Heart right ventricle (tissue), 16 donors: ENCODE data around the gene SLC25A48. TPM values are rescaled to one million over a fixed set of nuclear protein-coding genes. Genes with fewer than 3 reads are reported as not detected.

Experiments used
- ATAC-seq, 8 donors: fragments of 200-7000 bp; cut with Tn5 transposase; one replicate each; pipeline ENCODE4 v1.9.1; 2020; ENCODE audit warnings: mild to moderate bottlenecking in 8 of 8, moderate library complexity in 8 of 8, moderate number of reproducible peaks in 1 of 8
- DNase-seq, 2 donors: peaks; one replicate each; pipeline ENCODE4 v3.0.0-alpha.2; 2020
- H3K27ac ChIP-seq, 10 donors: fragments of 200-600 bp; sonication (generic) in 2 of 10; one replicate each; pipeline versions ENCODE4 v1.5.0 to v1.8.0; 2020 to 2022; ENCODE audit warnings: mild to moderate bottlenecking in 3 of 10
- H3K27me3 ChIP-seq, 7 donors: fragments of 200-600 bp; one replicate each; pipeline ENCODE4 v1.8.0; 2021 to 2022; ENCODE audit warnings: mild to moderate bottlenecking in 2 of 7
- H3K36me3 ChIP-seq, 9 donors: fragments of 200-600 bp; sonication (generic) in 1 of 9; one replicate each; pipeline versions ENCODE4 v1.5.0 to v1.8.0; 2020 to 2022; ENCODE audit warnings: mild to moderate bottlenecking in 2 of 9
- H3K4me1 ChIP-seq, 9 donors: fragments of 200-600 bp; sonication (generic) in 1 of 9; one replicate each; pipeline versions ENCODE4 v1.5.0 to v1.8.0; 2020 to 2022; ENCODE audit warnings: mild to moderate bottlenecking in 4 of 9
- H3K4me3 ChIP-seq, 10 donors: fragments of 200-600 bp; sonication (generic) in 2 of 10; one replicate each; pipeline versions ENCODE4 v1.5.0 to v1.8.0; 2020 to 2022; ENCODE audit warnings: mild to moderate bottlenecking in 7 of 10, moderate library complexity in 2 of 10
- H3K9me3 ChIP-seq, 11 donors: fragments of 200-600 bp in 10 of 11; sonication (generic) in 2 of 11; one replicate each; pipeline versions ENCODE4 v1.5.0 to v1.8.0; 2013 to 2022; ENCODE audit warnings: mild to moderate bottlenecking in 2 of 11, control low read depth in 1 of 11, moderate library complexity in 1 of 11
- WGBS, 2 donors: extraction: QIAGEN DNeasy Blood & Tissue Kit; methylation state at CpG; one replicate each; pipeline ENCODE4 v1.1.7; 2013; ENCODE audit warnings: inconsistent platforms in 1 of 2; 5-methylcytosine and 5-hydroxymethylcytosine counted together
- intact Hi-C, 10 donors: fragments of 100-400 bp; cut with DNase I; formaldehyde crosslinking; loops; one replicate each; pipeline versions ENCODE4 v1.11.1 to v1.14.2; 2022
- polyA plus RNA-seq, 2 donors: library from polyadenylated mRNA; stranded (reverse); fragments of 200-250 nt; gene quantifications; one replicate each; pipeline ENCODE4 v1.2.3, GENCODE V29; 2013
- total RNA-seq, 10 donors: library from RNA; stranded (reverse); fragmentation: NEBNext Ultra II Directional in 3 of 10; extraction: Animal tissue kit (Norgen Biotek cat#: 25700) in 3 of 10; gene quantifications; one replicate each; pipeline versions ENCODE4 v1.2.1 to v1.2.4, GENCODE V29; 2021 to 2023
- TF ChIP-seq, protein P1 (sequence below), 9 donors: fragments of 200-600 bp; sonication (generic) in 2 of 9; IDR thresholded peaks; one replicate each; pipeline versions ENCODE4 v1.5.0 to v1.8.0; 2021 to 2022; ENCODE audit warnings: antibody characterized with exemption in 9 of 9, mild to moderate bottlenecking in 5 of 9, moderate library complexity in 1 of 9
- donor health status: Arrhythmogenic right ventricular cardiomyopathy.
- donor health status: ischemic (EF 13 %, LVEDD 7.1; RV severe dilation, severe dysfunction).
- donor health status: healthy with polysubstance abuse.
- donor health status: DM: no; HTN: yes; CAD: no.
- donor health status: DM: no; HTN: no; CAD: no.
- donor health status: ischemic (EF 25% LVEDD 6.9; RV normal size, moderate dysfunction).
- donor health status: ischemic (EF 25% LVEDD 5.7; RV mildly dilated, moderate dysfunction).
- donor health status: healthy.
- donor health status: DM: yes; HTN: yes; CAD: no.
- donor health status: Ischemic cardiomyopathy.
- donor health status: ischemic (EF 35%, LVEDD 5.7; RV mildly dilated, moderate dysfunction).
- donor health status: nonischemic (EF 11% LVEDD 7.7; RV severe dilation, severe dysfunction).
- donor health status: DM: yes; HTN: yes; CAD: no.
- donor health status: PGD.
- donor health status: ischemic (EF 29% LVEDD 5.4; RV normal size, mild dysfunction).
- donor health status: nonischemic (EF 23%, LVEDD 6.1; RV moderate dilation, normal function).

The SLC25A48 gene
- total and polyA plus RNA-seq, 12 donors = 0.16 to 10.8 (median 0.25) TPM; not detected in 7

DNA sequence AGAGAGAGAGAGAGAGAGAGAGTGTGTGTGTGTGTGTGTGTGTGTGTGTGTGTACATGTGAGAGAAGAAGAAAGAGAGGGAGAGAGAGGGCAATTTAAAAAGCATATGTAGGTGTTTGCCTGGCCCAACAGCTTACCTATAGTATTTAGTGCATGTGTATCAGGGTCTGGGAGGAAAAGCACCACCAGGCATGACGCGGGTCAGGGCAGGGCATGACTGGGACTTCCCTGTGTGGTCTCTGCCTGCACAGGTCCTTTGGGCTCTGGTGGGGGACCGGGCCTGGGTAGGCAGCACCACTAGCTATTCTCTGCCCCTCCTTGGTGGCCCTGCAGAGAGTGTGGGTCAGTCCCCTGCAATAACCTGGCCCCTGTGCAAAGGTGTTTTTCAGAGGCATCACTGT, 45.1 kb downstream of the SLC25A48 start:
- TF ChIP-seq, protein P1, sequence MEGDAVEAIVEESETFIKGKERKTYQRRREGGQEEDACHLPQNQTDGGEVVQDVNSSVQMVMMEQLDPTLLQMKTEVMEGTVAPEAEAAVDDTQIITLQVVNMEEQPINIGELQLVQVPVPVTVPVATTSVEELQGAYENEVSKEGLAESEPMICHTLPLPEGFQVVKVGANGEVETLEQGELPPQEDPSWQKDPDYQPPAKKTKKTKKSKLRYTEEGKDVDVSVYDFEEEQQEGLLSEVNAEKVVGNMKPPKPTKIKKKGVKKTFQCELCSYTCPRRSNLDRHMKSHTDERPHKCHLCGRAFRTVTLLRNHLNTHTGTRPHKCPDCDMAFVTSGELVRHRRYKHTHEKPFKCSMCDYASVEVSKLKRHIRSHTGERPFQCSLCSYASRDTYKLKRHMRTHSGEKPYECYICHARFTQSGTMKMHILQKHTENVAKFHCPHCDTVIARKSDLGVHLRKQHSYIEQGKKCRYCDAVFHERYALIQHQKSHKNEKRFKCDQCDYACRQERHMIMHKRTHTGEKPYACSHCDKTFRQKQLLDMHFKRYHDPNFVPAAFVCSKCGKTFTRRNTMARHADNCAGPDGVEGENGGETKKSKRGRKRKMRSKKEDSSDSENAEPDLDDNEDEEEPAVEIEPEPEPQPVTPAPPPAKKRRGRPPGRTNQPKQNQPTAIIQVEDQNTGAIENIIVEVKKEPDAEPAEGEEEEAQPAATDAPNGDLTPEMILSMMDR (IDR thresholded peaks at IDR 0.05) = no peak
- intact Hi-C loops = no loop called here
- no peaks in the 10 kb centered on the region for H3K9me3 ChIP-seq
- H3K4me1 ChIP-seq = peaks cover 0 to 9% (median 0%) of the 10 kb centered on the region in 9 donors
- H3K4me3 ChIP-seq = no peak overlapping the region
- WGBS, 2 donors = 77 to 90% methylated on average over 3 of the region's 3 CpGs
- H3K36me3 ChIP-seq = no peaks in the 10 kb centered on the region
- ATAC-seq (no peak), DNase-seq (no peak)
- H3K27me3 ChIP-seq = peaks cover 0 to 46% (median 29%) of the 10 kb centered on the region in 7 donors
- H3K27ac ChIP-seq = no peak overlapping the region

DNA sequence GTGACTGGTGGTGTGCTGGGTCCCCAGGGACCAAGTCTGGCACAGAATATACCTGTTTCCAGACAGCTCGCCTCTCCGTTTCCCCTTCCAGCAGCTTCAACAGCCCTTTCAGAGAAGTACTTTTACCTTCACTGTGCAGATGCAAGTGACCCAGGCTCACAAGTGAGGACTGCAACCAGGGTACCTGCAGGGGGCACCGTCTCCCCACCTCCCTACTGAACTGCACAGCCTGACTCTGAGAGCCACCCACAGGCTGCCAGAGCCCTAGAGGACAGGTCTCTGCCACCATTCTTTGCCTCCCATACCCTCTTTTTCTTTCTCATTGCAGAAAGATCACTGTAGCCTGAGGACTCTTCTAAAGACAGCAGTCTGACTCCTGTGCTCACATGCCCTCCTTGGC, 45.8 kb downstream of the SLC25A48 start:
- intact Hi-C loops = loop anchor here in 2 of 10 donors (10.0 kb wide), 2 partner anchors 195 to 205 kb away; no protein-coding TSS in a partner anchor

DNA sequence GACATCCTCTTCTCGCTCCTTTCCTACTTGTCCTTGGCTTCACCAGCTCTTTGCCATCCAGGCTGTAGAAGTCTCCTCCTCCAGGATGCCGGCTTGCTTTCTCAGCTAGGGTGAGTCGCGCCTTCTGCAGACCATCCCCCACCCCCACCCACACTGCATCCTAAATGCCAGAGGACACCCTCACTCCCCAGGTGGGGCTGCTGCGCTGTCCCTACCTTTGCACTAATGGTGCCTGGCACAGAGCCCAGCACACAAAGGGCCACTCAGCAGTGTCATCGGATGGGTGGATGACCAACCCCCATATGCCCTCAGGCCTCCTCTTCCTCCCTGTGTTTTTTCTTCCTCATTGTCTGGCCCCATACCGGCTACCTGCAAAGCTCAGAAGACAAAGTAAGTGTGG, 46.3 kb downstream of the SLC25A48 start:
- WGBS, 2 donors = 73 to 81% methylated on average over 7 of the region's 7 CpGs
- Histone ChIP-seq H3K4me1 (peaks cover 0 to 9% (median 0%) of the 10 kb centered on the region in 9 donors), H3K36me3 (no peaks in the 10 kb centered on the region), H3K9me3 (no peaks in the 10 kb centered on the region), H3K27ac (no peak overlapping the region), H3K4me3 (no peak overlapping the region), H3K27me3 (peaks cover 0 to 52% (median 41%) of the 10 kb centered on the region in 7 donors)
- intact Hi-C loops = loop anchor here in 2 of 10 donors (10.0 kb wide), 2 partner anchors 194 to 204 kb away; no protein-coding TSS in a partner anchor
- TF ChIP-seq, protein P1 (IDR thresholded peaks at IDR 0.05) = no peak
- DNase-seq (no peak), ATAC-seq (no peak)

More for the DNA sequence above, 45.8 kb downstream of the SLC25A48 start:
- Histone ChIP-seq H3K4me1 (peaks cover 0 to 9% (median 0%) of the 10 kb centered on the region in 9 donors), H3K27me3 (peaks cover 0 to 47% (median 36%) of the 10 kb centered on the region in 7 donors), H3K36me3 (no peaks in the 10 kb centered on the region), H3K9me3 (no peaks in the 10 kb centered on the region), H3K27ac (no peak overlapping the region), H3K4me3 (no peak overlapping the region)
- ATAC-seq = no peak
- TF ChIP-seq, protein P1 (IDR thresholded peaks at IDR 0.05) = peak in 2 of 9 donors; percentile 6 to 8
- no peak for DNase-seq
- WGBS, 2 donors = 55 to 63% methylated on average over 3 of the region's 3 CpGs

GRCh38 chr5:135881244-135881643, 46.8 kb downstream of the SLC25A48 start:
- 51 to 74% methylated on average over 4 of the region's 4 CpGs for WGBS, 2 donors
- no peak for ATAC-seq

More at GRCh38 chr5:135881244-135881643, 46.8 kb downstream of the SLC25A48 start:
- Histone ChIP-seq H3K36me3 (no peaks in the 10 kb centered on the region), H3K9me3 (no peaks in the 10 kb centered on the region), H3K27me3 (peaks cover 0 to 56% (median 43%) of the 10 kb centered on the region in 7 donors), H3K4me3 (no peak overlapping the region), H3K27ac (no peak overlapping the region), H3K4me1 (peaks cover 0 to 9% (median 0%) of the 10 kb centered on the region in 9 donors)
- intact Hi-C loops = loop anchor here in 2 of 10 donors (10.0 kb wide), 2 partner anchors 194 to 204 kb away; no protein-coding TSS in a partner anchor
- TF ChIP-seq, protein P1 (IDR thresholded peaks at IDR 0.05) = no peak
- DNase-seq = no peak
